ENCODE results near the gene DIP2A. TPM values are rescaled to one million over a fixed set of nuclear protein-coding genes. Genes with fewer than 3 reads are reported as not detected.
"Not testable (repeated sequence)": the region's sequence is repeated elsewhere in the genome, so short reads cannot be mapped to it uniquely, and the experiment has no call there.

The DIP2A gene
- total and polyA plus RNA-seq, 2 of the 8 experiments (the other 6 are each of a cell fraction or from before 2014, with no cell fraction given): 16.0 to 27.1 TPM

DNA sequence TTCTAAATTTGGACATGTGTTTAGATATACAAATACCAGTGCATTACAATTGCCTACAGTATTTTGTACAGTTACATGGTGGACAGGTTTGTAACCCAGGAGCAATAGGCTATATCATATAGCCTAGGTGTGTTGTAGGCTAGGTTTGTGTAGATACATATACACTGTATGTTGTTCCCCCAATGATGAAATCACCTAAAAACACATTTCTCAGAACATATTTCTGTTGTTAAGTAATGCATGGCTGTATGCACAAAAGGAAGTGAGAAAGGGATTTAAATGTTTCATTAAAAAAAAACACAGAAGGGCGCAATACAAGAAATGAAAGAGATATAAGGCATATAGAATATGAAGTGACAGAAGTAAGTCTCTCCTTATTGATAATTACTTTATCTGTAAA, 114.2 kb downstream of the DIP2A start:
- TF ChIP-seq CBX8 (IDR thresholded peaks at IDR 0.05; ENCODE audit: borderline replicate concordance, low read depth, low read length) (no peak), EGR1 (IDR thresholded peaks at IDR 0.05; ENCODE audit: borderline replicate concordance, low read depth, low read length) (no peak)
- peaks cover 0 to 7% (median 3%) of the 10 kb centered on the region in 4 experiments; a peak in 4 of 8 replicates for H3K36me3 ChIP-seq (ENCODE audit: control insufficient read depth in 2 of 4, insufficient read depth in 4 of 4, low read length in 3 of 4)
- H3K14ac ChIP-seq (ENCODE audit: insufficient read length): no peak overlapping the region
- no peak overlapping the region for H2BK120ac ChIP-seq (replicated peaks; ENCODE audit: low read depth, low read length)
- H3K79me1 ChIP-seq (ENCODE audit: low read depth, low read length): no peaks in the 10 kb centered on the region
- H4K20me1 ChIP-seq (replicated peaks in 1 of 2; ENCODE audit: control insufficient read depth in 1 of 2, insufficient read depth in 2 of 2, low read length in 2 of 2): no peaks in the 10 kb centered on the region
- H3K27ac ChIP-seq (ENCODE audit: low read depth, low read length): no peak overlapping the region
- H2BK15ac ChIP-seq (ENCODE audit: low read length): no peak overlapping the region
- no peaks in the 10 kb centered on the region for H3K79me2 ChIP-seq (ENCODE audit: control insufficient read depth in 1 of 2, insufficient read depth in 2 of 2, low read length in 2 of 2)
- ChIA-PET CTCF (ENCODE audit: partially characterized antibody) (no interaction called here), POLR2A (ENCODE audit: partially characterized antibody) (no interaction called here)
- H3K56ac ChIP-seq (replicated peaks; ENCODE audit: insufficient read length, low read depth, low read length): no peak overlapping the region
- no peak overlapping the region for H3K4ac ChIP-seq (replicated peaks; ENCODE audit: insufficient read length, low read depth, low read length)
- no peaks in the 10 kb centered on the region for H3K23me2 ChIP-seq (ENCODE audit: low read depth, low read length)
- H4K91ac ChIP-seq (replicated peaks; ENCODE audit: insufficient read length, low read length): no peak overlapping the region
- H4K8ac ChIP-seq (ENCODE audit: extremely low read depth, insufficient read depth, low read length): no peak overlapping the region
- no peaks in the 10 kb centered on the region for H3K4me1 ChIP-seq (replicated peaks in 1 of 4; ENCODE audit: control insufficient read depth in 3 of 4, insufficient read depth in 4 of 4, low read length in 3 of 4)
- no peak overlapping the region for H3K4me3 ChIP-seq (ENCODE audit: extremely low read depth in 1 of 4, insufficient read depth in 2 of 4, low read depth in 3 of 4, low read length in 4 of 4)
- whole genome bisulfite sequencing, 2 experiments (ENCODE audit: extremely low coverage in 1 of 2, insufficient coverage in 1 of 2, insufficient read length in 1 of 2, insufficient replicate concordance in 2 of 2, low coverage in 1 of 2, low lambda C conversion rate in 2 of 2, missing lambda C conversion rate in 1 of 2): 88% methylated on average over 1 of the region's 1 CpG; no CpG with 5 or more reads in 1 of the 2 experiments
- H2BK20ac ChIP-seq (ENCODE audit: low read length): no peak overlapping the region
- no peak overlapping the region for H2AK5ac ChIP-seq (ENCODE audit: low read depth, low read length)
- H3K18ac ChIP-seq (ENCODE audit: extremely low read depth, low read length): no peak overlapping the region
- no peak overlapping the region for H4K5ac ChIP-seq (ENCODE audit: insufficient read length, low read depth, low read length)
- H3K23ac ChIP-seq (ENCODE audit: insufficient read length): no peak overlapping the region
- FAIRE-seq (no peak), DNase-seq (ENCODE audit: low read depth in 1 of 2, low spot score in 2 of 2) (no peak)
- H3K27me3 ChIP-seq (replicated peaks in 1 of 4; ENCODE audit: control insufficient read depth in 3 of 4, extremely low read depth in 1 of 4, insufficient read depth in 3 of 4, low read length in 3 of 4): no peaks in the 10 kb centered on the region
- H2BK12ac ChIP-seq (ENCODE audit: low read depth, low read length): no peak overlapping the region
- no peaks in the 10 kb centered on the region for H3K9me3 ChIP-seq (ENCODE audit: insufficient read depth in 2 of 2, low read depth in 1 of 2, low read length in 1 of 2)
- no peak overlapping the region for H2BK5ac ChIP-seq (ENCODE audit: low read depth, low read length)
- H3K9ac ChIP-seq (replicated peaks in 1 of 4; ENCODE audit: extremely low read depth in 1 of 4, low read depth in 3 of 4, low read length in 3 of 4): no peak overlapping the region
- H2AFZ ChIP-seq (ENCODE audit: low read length): no peak overlapping the region
- no peak overlapping the region for H3K4me2 ChIP-seq (ENCODE audit: insufficient read depth in 1 of 2, low read depth in 2 of 2, low read length in 2 of 2)

DNA sequence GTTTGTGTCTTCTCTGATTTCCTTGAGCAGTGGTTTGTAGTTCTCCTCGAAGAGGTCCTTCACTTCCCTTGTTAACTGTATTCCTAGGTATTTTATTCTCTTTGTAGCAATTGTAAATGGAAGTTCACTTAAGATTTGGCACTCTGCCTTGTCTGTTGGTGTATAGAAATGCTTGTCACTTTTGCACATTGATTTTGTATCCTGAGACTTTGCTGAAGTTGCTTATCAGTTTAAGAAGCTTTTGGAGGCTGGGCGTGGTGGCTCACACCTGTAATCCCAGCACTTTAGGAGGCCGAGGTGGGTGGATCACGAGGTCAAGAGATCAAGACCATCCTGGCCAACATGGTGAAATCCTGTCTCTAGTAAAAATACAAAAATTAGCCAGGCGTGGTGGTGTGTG, 119.1 kb downstream of the DIP2A start:
- not testable (repeated sequence) for FAIRE-seq; H4K5ac ChIP-seq (ENCODE audit: insufficient read length, low read depth, low read length)
- 89% methylated on average over 5 of the region's 5 CpGs; no CpG with 5 or more reads in 1 of the 2 experiments for WGBS, 2 experiments (ENCODE audit: extremely low coverage in 1 of 2, insufficient coverage in 1 of 2, insufficient read length in 1 of 2, insufficient replicate concordance in 2 of 2, low coverage in 1 of 2, low lambda C conversion rate in 2 of 2, missing lambda C conversion rate in 1 of 2)

More for the DNA sequence above, 119.1 kb downstream of the DIP2A start:
- H3K79me2 ChIP-seq (ENCODE audit: control insufficient read depth in 1 of 2, insufficient read depth in 2 of 2, low read length in 2 of 2); H3K18ac ChIP-seq (ENCODE audit: extremely low read depth, low read length); CTCF ChIA-PET (ENCODE audit: partially characterized antibody); H3K14ac ChIP-seq (ENCODE audit: insufficient read length); H2BK120ac ChIP-seq (replicated peaks; ENCODE audit: low read depth, low read length); H4K20me1 ChIP-seq (replicated peaks in 1 of 2; ENCODE audit: control insufficient read depth in 1 of 2, insufficient read depth in 2 of 2, low read length in 2 of 2); H3K4me2 ChIP-seq (ENCODE audit: insufficient read depth in 1 of 2, low read depth in 2 of 2, low read length in 2 of 2); H2BK20ac ChIP-seq (ENCODE audit: low read length); H2AFZ ChIP-seq (ENCODE audit: low read length); H4K91ac ChIP-seq (replicated peaks; ENCODE audit: insufficient read length, low read length); H3K9me3 ChIP-seq (ENCODE audit: insufficient read depth in 2 of 2, low read depth in 1 of 2, low read length in 1 of 2); POLR2A ChIA-PET (ENCODE audit: partially characterized antibody); DNase-seq (ENCODE audit: low read depth in 1 of 2, low spot score in 2 of 2); H3K23me2 ChIP-seq (ENCODE audit: low read depth, low read length); H3K23ac ChIP-seq (ENCODE audit: insufficient read length); H3K4ac ChIP-seq (replicated peaks; ENCODE audit: insufficient read length, low read depth, low read length); H2BK15ac ChIP-seq (ENCODE audit: low read length); H2BK12ac ChIP-seq (ENCODE audit: low read depth, low read length); H3K4me3 ChIP-seq (ENCODE audit: extremely low read depth in 1 of 4, insufficient read depth in 2 of 4, low read depth in 3 of 4, low read length in 4 of 4); H3K56ac ChIP-seq (replicated peaks; ENCODE audit: insufficient read length, low read depth, low read length); H3K4me1 ChIP-seq (replicated peaks in 1 of 4; ENCODE audit: control insufficient read depth in 3 of 4, insufficient read depth in 4 of 4, low read length in 3 of 4); H3K36me3 ChIP-seq (ENCODE audit: control insufficient read depth in 2 of 4, insufficient read depth in 4 of 4, low read length in 3 of 4); H4K8ac ChIP-seq (ENCODE audit: extremely low read depth, insufficient read depth, low read length); H3K79me1 ChIP-seq (ENCODE audit: low read depth, low read length); H3K9ac ChIP-seq (replicated peaks in 1 of 4; ENCODE audit: extremely low read depth in 1 of 4, low read depth in 3 of 4, low read length in 3 of 4); H3K27me3 ChIP-seq (replicated peaks in 1 of 4; ENCODE audit: control insufficient read depth in 3 of 4, extremely low read depth in 1 of 4, insufficient read depth in 3 of 4, low read length in 3 of 4); H3K27ac ChIP-seq (ENCODE audit: low read depth, low read length); H2BK5ac ChIP-seq (ENCODE audit: low read depth, low read length); H2AK5ac ChIP-seq (ENCODE audit: low read depth, low read length): not testable (repeated sequence)
